K562 (cell line): ENCODE data around the gene HSPB1. TPM values are rescaled to one million over a fixed set of nuclear protein-coding genes. Genes with fewer than 3 reads are reported as not detected.

Source experiments
- BMI1 ChIP-seq: fragments of 150-350 bp; IDR thresholded peaks from 2 replicates; pipeline ENCODE4 v1.6.1; 2014; ENCODE audit warnings: low read length
- CEBPG ChIP-seq, 3 experiments: fragments of 200-800 bp in 1 of 3; sonication (Bioruptor generic) in 1 of 3; sonication (generic) in 1 of 3; formaldehyde crosslinking in 1 of 3; IDR thresholded peaks in 2 of 3; conservative IDR thresholded peaks in 1 of 3; 2 replicates each; pipeline versions ENCODE4 v1.6.1 to v1.8.0; 2016 to 2022; ENCODE audit warnings: missing compliant biosample characterization in 2 of 3, missing genetic modification characterization in 2 of 3, mild to moderate bottlenecking in 1 of 3, missing genetic modification reagents in 1 of 3
- E2F3 ChIP-seq: fragments of 250-450 bp; sonication (Bioruptor Pico); IDR thresholded peaks from 2 replicates; pipeline ENCODE4 v1.4.0; 2020; ENCODE audit warnings: mild to moderate bottlenecking
- GTF2A2 ChIP-seq: IDR thresholded peaks from 2 replicates; pipeline ENCODE4 v1.6.1; 2016; ENCODE audit warnings: mild to moderate bottlenecking, missing genetic modification characterization, missing compliant biosample characterization
- HDAC2 ChIP-seq: fragments of 450-650 bp; IDR thresholded peaks from 2 replicates; pipeline ENCODE4 v1.6.1; 2016; ENCODE audit warnings: mild to moderate bottlenecking
- HMG20B ChIP-seq: fragments of 250-450 bp; sonication (Bioruptor Pico); IDR thresholded peaks from 2 replicates; pipeline ENCODE4 v1.5.0; 2021; ENCODE audit warnings: mild to moderate bottlenecking
- ILF3 ChIP-seq: fragments of 450-650 bp; IDR thresholded peaks from 2 replicates; pipeline ENCODE4 v1.6.1; 2018; ENCODE audit warnings: antibody characterized with exemption, mild to moderate bottlenecking, moderate library complexity, borderline replicate concordance
- ILK ChIP-seq: fragments of 450-650 bp; IDR thresholded peaks from 2 replicates; pipeline ENCODE4 v1.6.1; 2016; ENCODE audit warnings: missing genetic modification characterization, low read depth, mild to moderate bottlenecking, missing compliant biosample characterization, moderate library complexity, borderline replicate concordance
- LEF1 ChIP-seq: fragments of 450-650 bp; IDR thresholded peaks from 2 replicates; pipeline ENCODE4 v1.6.1; 2016; ENCODE audit warnings: mild to moderate bottlenecking
- MAFK ChIP-seq: IDR thresholded peaks from 2 replicates; pipeline ENCODE4 v1.6.1; 2011; ENCODE audit warnings: low read length, improper control_type of control experiment
- MEIS2 ChIP-seq: fragments of 450-650 bp; IDR thresholded peaks from 2 replicates; pipeline ENCODE4 v1.6.1; 2014; ENCODE audit warnings: mild to moderate bottlenecking; ENCODE audit not compliant: partially characterized antibody
- NFE2L1 ChIP-seq: fragments of 450-650 bp; IDR thresholded peaks from 2 replicates; pipeline ENCODE4 v1.6.1; 2016; ENCODE audit warnings: missing genetic modification characterization, low read depth, mild to moderate bottlenecking, missing compliant biosample characterization, moderate library complexity, borderline replicate concordance
- PURB ChIP-seq: sonication (generic); formaldehyde crosslinking; IDR thresholded peaks from 2 replicates; pipeline ENCODE4 v1.9.0; 2021; ENCODE audit warnings: low read depth, mild to moderate bottlenecking, missing genetic modification reagents
- PYGO2 ChIP-seq: fragments of 450-650 bp; IDR thresholded peaks from 2 replicates; pipeline ENCODE4 v1.6.1; 2016; ENCODE audit warnings: mild to moderate bottlenecking, missing genetic modification characterization, moderate library complexity, missing compliant biosample characterization
- SETDB1 ChIP-seq: IDR thresholded peaks from one replicate; pipeline ENCODE4 v1.6.1; 2012; ENCODE audit warnings: low read length, control low read depth, inconsistent platforms
- TEAD1 ChIP-seq, 2 experiments: fragments of 450-650 bp in 1 of 2; sonication (generic) in 1 of 2; formaldehyde crosslinking; IDR thresholded peaks; 2 replicates each; pipeline versions ENCODE4 v1.4.0 to v1.8.0; 2020 to 2022; ENCODE audit warnings: mild to moderate bottlenecking in 2 of 2, missing genetic modification reagents in 1 of 2
- ZBTB8A ChIP-seq: fragments of 450-650 bp; IDR thresholded peaks from 2 replicates; pipeline ENCODE4 v1.6.1; 2018; ENCODE audit warnings: mild to moderate bottlenecking, moderate library complexity; ENCODE audit not compliant: partially characterized antibody
- ZC3H4 ChIP-seq: sonication (generic); formaldehyde crosslinking; IDR thresholded peaks from 2 replicates; pipeline ENCODE4 v1.9.0; 2021; ENCODE audit warnings: missing genetic modification reagents, borderline replicate concordance
- ZNF76 ChIP-seq: fragments of 250-450 bp; sonication (Bioruptor Pico); IDR thresholded peaks from 2 replicates; pipeline ENCODE4 v1.4.0; 2020; ENCODE audit warnings: mild to moderate bottlenecking, moderate library complexity, borderline replicate concordance
- polyA plus RNA-seq, 8 experiments: library from polyadenylated mRNA; depleted of rRNA in 4 of 8; stranded (reverse) in 5 of 8; unstranded in 3 of 8; fragments of >200 nt; fragmentation: Nextera tagmentation in 2 of 8; fragmentation: Illumina TruSeq in 1 of 8; extraction: Ambion mirVana in 2 of 8; extraction: Trizol in 1 of 8; gene quantifications; 2 replicates each; pipeline versions ENCODE4 v1.2.1 to v1.2.3, GENCODE V29; 2011 to 2014; ENCODE audit warnings: inconsistent platforms in 1 of 8, missing spikeins in 1 of 8
- total RNA-seq, 7 experiments: library from RNA; depleted of rRNA in 6 of 7; stranded (reverse); fragments of >200 nt in 6 of 7; fragmentation: Illumina TruSeq in 2 of 7; extraction: Trizol in 2 of 7; gene quantifications; 2 replicates each; pipeline versions ENCODE4 v1.2.1 to v1.2.3, GENCODE V29; 2011 to 2021; ENCODE audit warnings: low replicate concordance in 1 of 7
- TF ChIP-seq, protein P1 (sequence below): sonication (generic); formaldehyde crosslinking; IDR thresholded peaks from 2 replicates; pipeline ENCODE4 v1.8.0; 2022; ENCODE audit warnings: mild to moderate bottlenecking, missing genetic modification reagents
- TF ChIP-seq, protein P2 (sequence below): conservative IDR thresholded peaks from 2 replicates; pipeline ENCODE4 v1.6.1; 2011; ENCODE audit warnings: low read depth, mild to moderate bottlenecking, low read length; ENCODE audit not compliant: control insufficient read depth
- TF ChIP-seq, protein P3 (sequence below): fragments of 250-450 bp; sonication (Bioruptor Pico); IDR thresholded peaks from 2 replicates; pipeline ENCODE4 v1.8.0; 2022; ENCODE audit warnings: moderate library complexity, mild to moderate bottlenecking, inconsistent platforms
- TF ChIP-seq, protein P4 (sequence below): fragments of 450-650 bp; formaldehyde crosslinking; IDR thresholded peaks from 2 replicates; pipeline ENCODE4 v1.4.0; 2020; ENCODE audit warnings: mild to moderate bottlenecking, moderate library complexity
- TF ChIP-seq, protein P5 (sequence below), 2 experiments: fragments of 250-450 bp in 1 of 2; fragments of 450-650 bp in 1 of 2; sonication (Bioruptor Pico) in 1 of 2; IDR thresholded peaks; 2 replicates each; pipeline versions ENCODE4 v1.6.1 to v1.8.0; 2016 to 2021; ENCODE audit warnings: mild to moderate bottlenecking in 2 of 2, moderate library complexity in 2 of 2, missing compliant biosample characterization in 1 of 2, missing genetic modification characterization in 1 of 2

Gene HSPB1
- total and polyA plus RNA-seq, 9 of the 15 experiments (the other 6 are each of a cell fraction or from before 2014, with no cell fraction given) = 27.1 to 522 (median 138) TPM

DNA sequence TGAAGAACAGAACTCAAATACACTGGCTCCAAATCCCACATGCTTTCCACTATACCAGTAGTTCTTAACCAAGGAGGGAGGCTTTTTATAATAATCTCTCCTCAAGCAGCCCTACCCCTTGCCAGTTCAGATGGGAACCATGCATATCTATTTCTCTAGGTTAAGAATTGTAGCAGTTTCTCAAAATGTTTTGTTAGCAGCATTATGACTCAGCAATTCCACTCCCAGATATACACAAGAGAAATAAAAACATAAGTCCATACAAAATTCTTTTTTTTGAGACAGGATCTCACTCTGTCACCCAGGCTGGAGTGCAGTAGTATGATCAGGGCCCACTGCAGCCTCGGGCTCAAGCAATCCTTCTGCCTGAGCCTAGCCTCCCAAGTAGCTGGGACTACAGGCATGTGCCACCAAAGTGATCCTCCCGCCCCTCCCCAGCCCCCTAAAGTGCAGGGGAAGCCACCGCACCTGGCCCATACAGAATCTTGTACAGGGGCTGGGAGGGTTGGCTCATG is 38.2 kb downstream of the HSPB1 start (continued):
- TF ChIP-seq, protein P1, sequence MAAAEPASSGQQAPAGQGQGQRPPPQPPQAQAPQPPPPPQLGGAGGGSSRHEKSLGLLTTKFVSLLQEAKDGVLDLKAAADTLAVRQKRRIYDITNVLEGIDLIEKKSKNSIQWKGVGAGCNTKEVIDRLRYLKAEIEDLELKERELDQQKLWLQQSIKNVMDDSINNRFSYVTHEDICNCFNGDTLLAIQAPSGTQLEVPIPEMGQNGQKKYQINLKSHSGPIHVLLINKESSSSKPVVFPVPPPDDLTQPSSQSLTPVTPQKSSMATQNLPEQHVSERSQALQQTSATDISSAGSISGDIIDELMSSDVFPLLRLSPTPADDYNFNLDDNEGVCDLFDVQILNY = no peak
- no peak for TF ChIP-seq ZC3H4
- no peak for TF ChIP-seq PURB (CRISPR knock-in tag)
- TF ChIP-seq, protein P2, sequence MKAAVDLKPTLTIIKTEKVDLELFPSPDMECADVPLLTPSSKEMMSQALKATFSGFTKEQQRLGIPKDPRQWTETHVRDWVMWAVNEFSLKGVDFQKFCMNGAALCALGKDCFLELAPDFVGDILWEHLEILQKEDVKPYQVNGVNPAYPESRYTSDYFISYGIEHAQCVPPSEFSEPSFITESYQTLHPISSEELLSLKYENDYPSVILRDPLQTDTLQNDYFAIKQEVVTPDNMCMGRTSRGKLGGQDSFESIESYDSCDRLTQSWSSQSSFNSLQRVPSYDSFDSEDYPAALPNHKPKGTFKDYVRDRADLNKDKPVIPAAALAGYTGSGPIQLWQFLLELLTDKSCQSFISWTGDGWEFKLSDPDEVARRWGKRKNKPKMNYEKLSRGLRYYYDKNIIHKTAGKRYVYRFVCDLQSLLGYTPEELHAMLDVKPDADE = no peak
- TF ChIP-seq CEBPG (CRISPR knock-in tag; IDR thresholded peaks at IDR 0.05) = no peak
- TF ChIP-seq CEBPG (tag; conservative IDR thresholded peaks at IDR 0.05 in 1 of 2, IDR thresholded peaks at IDR 0.05 in 1 of 2) = no peak
- TF ChIP-seq, protein P3, sequence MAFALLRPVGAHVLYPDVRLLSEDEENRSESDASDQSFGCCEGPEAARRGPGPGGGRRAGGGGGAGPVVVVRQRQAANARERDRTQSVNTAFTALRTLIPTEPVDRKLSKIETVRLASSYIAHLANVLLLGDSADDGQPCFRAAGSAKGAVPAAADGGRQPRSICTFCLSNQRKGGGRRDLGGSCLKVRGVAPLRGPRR (CRISPR knock-in tag) = no peak
- TF ChIP-seq NFE2L1 (tag) = peak; percentile 89
- no peak for TF ChIP-seq HDAC2
- no peak for TF ChIP-seq PYGO2 (tag)
- no peak for TF ChIP-seq HMG20B (CRISPR knock-in tag)
- TF ChIP-seq MEIS2 = no peak
- no peak for TF ChIP-seq ILF3
- no peak for TF ChIP-seq ILK (tag)
- TF ChIP-seq, protein P4, sequence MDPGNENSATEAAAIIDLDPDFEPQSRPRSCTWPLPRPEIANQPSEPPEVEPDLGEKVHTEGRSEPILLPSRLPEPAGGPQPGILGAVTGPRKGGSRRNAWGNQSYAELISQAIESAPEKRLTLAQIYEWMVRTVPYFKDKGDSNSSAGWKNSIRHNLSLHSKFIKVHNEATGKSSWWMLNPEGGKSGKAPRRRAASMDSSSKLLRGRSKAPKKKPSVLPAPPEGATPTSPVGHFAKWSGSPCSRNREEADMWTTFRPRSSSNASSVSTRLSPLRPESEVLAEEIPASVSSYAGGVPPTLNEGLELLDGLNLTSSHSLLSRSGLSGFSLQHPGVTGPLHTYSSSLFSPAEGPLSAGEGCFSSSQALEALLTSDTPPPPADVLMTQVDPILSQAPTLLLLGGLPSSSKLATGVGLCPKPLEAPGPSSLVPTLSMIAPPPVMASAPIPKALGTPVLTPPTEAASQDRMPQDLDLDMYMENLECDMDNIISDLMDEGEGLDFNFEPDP (CRISPR knock-in tag) = no peak
- no peak for TF ChIP-seq GTF2A2
- no peak for TF ChIP-seq ZNF76 (CRISPR knock-in tag)
- no peak for TF ChIP-seq E2F3
- TF ChIP-seq, protein P5, sequence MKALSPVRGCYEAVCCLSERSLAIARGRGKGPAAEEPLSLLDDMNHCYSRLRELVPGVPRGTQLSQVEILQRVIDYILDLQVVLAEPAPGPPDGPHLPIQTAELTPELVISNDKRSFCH (CRISPR knock-in tag; IDR thresholded peaks at IDR 0.05) = no peak
- TF ChIP-seq, protein P5 (tag; IDR thresholded peaks at IDR 0.05) = no peak
- TF ChIP-seq TEAD1 (CRISPR knock-in tag; IDR thresholded peaks at IDR 0.05) = 0 out of 4 replicates have a peak, but pooled peaks of 1 of the 2 experiments have one; percentile 10
- peak; percentile 90 for TF ChIP-seq MAFK
- TF ChIP-seq SETDB1 = no peak
- no peak for TF ChIP-seq BMI1
- TF ChIP-seq ZBTB8A = no peak
- TF ChIP-seq LEF1 = no peak
